ENCODE data around the gene PLCZ1.

The PLCZ1 gene

GRCh38 chr12:18676141-18676540, 61.7 kb downstream of the PLCZ1 start:
- no peak overlapping the region for H3K9ac ChIP-seq (ENCODE audit: low read length)
- no peaks in the 10 kb centered on the region for H4K20me1 ChIP-seq (ENCODE audit: insufficient read depth, low read length)
- TF ChIP-seq CTCF (IDR thresholded peaks at IDR 0.05; ENCODE audit: low read length) (no peak), EZH2 (IDR thresholded peaks at IDR 0.05; ENCODE audit: borderline replicate concordance, low read length) (no peak)
- no peaks in the 10 kb centered on the region for H3K9me3 ChIP-seq (ENCODE audit: low read length)
- H3K4me2 ChIP-seq (ENCODE audit: low read length) = no peak overlapping the region
- no peaks in the 10 kb centered on the region for H3K4me1 ChIP-seq (ENCODE audit: insufficient read depth, low read length, severe bottlenecking)
- H3K79me2 ChIP-seq (ENCODE audit: insufficient read depth, low read length) = no peaks in the 10 kb centered on the region
- no peaks in the 10 kb centered on the region for H3K36me3 ChIP-seq (ENCODE audit: insufficient read depth, low read length)
- no peak overlapping the region for H2AFZ ChIP-seq (ENCODE audit: low read length)
- H3K27me3 ChIP-seq (ENCODE audit: insufficient read depth, low read length) = no peaks in the 10 kb centered on the region
- no peaks in the 10 kb centered on the region for H3F3A ChIP-seq (ENCODE audit: insufficient read depth, low read length)
- H3K27ac ChIP-seq (ENCODE audit: low read depth, low read length, poor library complexity, severe bottlenecking) = no peak overlapping the region
- H3K9me2 ChIP-seq (ENCODE audit: low read depth, low read length) = no peaks in the 10 kb centered on the region
- H3K4me3 ChIP-seq (ENCODE audit: low read depth, low read length, poor library complexity, severe bottlenecking) = no peak overlapping the region

- Histone ChIP-seq H3K27ac (ENCODE audit: low read depth, low read length, poor library complexity, severe bottlenecking) (no peak overlapping the region), H3K79me2 (ENCODE audit: insufficient read depth, low read length) (no peaks in the 10 kb centered on the region), H3K4me1 (ENCODE audit: insufficient read depth, low read length, severe bottlenecking) (no peaks in the 10 kb centered on the region), H2AFZ (ENCODE audit: low read length) (no peak overlapping the region), H3K4me2 (ENCODE audit: low read length) (no peak overlapping the region), H3K27me3 (ENCODE audit: insufficient read depth, low read length) (no peaks in the 10 kb centered on the region), H3K4me3 (ENCODE audit: low read depth, low read length, poor library complexity, severe bottlenecking) (no peak overlapping the region), H3K9me3 (ENCODE audit: low read length) (no peaks in the 10 kb centered on the region), H3K9me2 (ENCODE audit: low read depth, low read length) (no peaks in the 10 kb centered on the region), H3K9ac (ENCODE audit: low read length) (no peak overlapping the region), H4K20me1 (ENCODE audit: insufficient read depth, low read length) (no peaks in the 10 kb centered on the region), H3K36me3 (ENCODE audit: insufficient read depth, low read length) (no peaks in the 10 kb centered on the region), H3F3A (ENCODE audit: insufficient read depth, low read length) (no peaks in the 10 kb centered on the region)
- no peak for TF ChIP-seq CTCF (IDR thresholded peaks at IDR 0.05; ENCODE audit: low read length)
- no peak for TF ChIP-seq EZH2 (IDR thresholded peaks at IDR 0.05; ENCODE audit: borderline replicate concordance, low read length)
Observed at GRCh38 chr12:18658829-18659228, 79.0 kb downstream of the PLCZ1 start.

GRCh38 chr12:18658179-18658578, 79.6 kb downstream of the PLCZ1 start:
- no peak for TF ChIP-seq EZH2 (IDR thresholded peaks at IDR 0.05; ENCODE audit: borderline replicate concordance, low read length)
- TF ChIP-seq CTCF (IDR thresholded peaks at IDR 0.05; ENCODE audit: low read length) = no peak
- Histone ChIP-seq H2AFZ (ENCODE audit: low read length) (no peak overlapping the region), H3K36me3 (ENCODE audit: insufficient read depth, low read length) (no peaks in the 10 kb centered on the region), H3K4me1 (ENCODE audit: insufficient read depth, low read length, severe bottlenecking) (no peaks in the 10 kb centered on the region), H3K27ac (ENCODE audit: low read depth, low read length, poor library complexity, severe bottlenecking) (no peak overlapping the region), H3K9me3 (ENCODE audit: low read length) (no peaks in the 10 kb centered on the region), H3K9ac (ENCODE audit: low read length) (no peak overlapping the region), H3F3A (ENCODE audit: insufficient read depth, low read length) (no peaks in the 10 kb centered on the region), H3K79me2 (ENCODE audit: insufficient read depth, low read length) (no peaks in the 10 kb centered on the region), H3K4me2 (ENCODE audit: low read length) (no peak overlapping the region), H3K4me3 (ENCODE audit: low read depth, low read length, poor library complexity, severe bottlenecking) (no peak overlapping the region), H3K9me2 (ENCODE audit: low read depth, low read length) (no peaks in the 10 kb centered on the region), H3K27me3 (ENCODE audit: insufficient read depth, low read length) (no peaks in the 10 kb centered on the region), H4K20me1 (ENCODE audit: insufficient read depth, low read length) (no peaks in the 10 kb centered on the region)
